GM19452 (cell line): Measurements from ENCODE around the gene GRB7.
"Not testable (repeated sequence)": the region's sequence is repeated elsewhere in the genome, so short reads cannot be mapped to it uniquely, and the experiment has no call there.

Experiments used
- ATAC-seq: cut with Tn5 transposase; IDR thresholded peaks from one replicate; pipeline ENCODE4 v1.9.1; 2021; ENCODE audit not compliant: unreplicated experiment

Gene GRB7

DNA sequence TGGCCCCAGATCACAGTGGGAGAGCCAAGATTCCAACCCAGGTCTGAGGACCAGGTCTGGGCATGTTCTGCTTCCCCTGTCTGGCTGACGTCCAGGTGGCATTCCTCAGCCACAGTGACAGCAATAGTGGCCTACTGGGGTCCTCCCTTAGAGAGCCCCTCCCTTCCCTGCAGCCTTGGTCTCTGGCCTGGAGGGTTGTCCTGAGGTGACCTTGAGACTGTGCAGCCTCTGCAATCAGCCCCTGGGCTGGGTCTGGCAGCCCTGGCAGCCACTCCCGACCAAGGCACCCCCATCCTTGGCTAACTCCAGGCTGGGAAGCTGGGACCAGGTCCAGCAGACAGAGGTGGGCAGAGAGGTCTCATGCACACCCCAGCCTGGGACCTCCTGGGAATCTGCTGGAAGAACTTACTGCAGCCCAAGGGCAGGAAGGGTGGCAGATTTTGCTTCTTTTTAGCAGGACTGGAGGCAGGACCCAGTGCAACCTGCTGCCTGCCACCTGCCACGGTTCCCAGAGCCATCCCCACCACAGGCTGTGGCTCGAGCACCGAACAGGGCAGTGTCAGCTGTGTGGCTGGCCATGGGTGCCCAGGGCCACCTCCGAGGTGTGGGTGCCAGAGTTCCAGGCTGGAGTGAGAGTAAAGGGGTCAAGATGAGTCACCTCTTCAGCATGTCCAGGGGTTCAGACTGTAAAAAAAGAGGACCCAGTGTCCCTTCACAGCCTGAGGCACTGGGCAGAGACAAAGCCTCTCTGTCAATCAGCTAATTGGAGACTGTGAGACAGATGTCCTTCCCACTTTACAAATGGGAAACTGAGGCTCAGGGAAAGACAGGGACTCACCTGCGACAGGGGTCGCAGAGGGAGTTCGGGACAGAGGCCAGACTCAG lies 12.6 kb downstream of the GRB7 start:
- no peak for ATAC-seq

DNA sequence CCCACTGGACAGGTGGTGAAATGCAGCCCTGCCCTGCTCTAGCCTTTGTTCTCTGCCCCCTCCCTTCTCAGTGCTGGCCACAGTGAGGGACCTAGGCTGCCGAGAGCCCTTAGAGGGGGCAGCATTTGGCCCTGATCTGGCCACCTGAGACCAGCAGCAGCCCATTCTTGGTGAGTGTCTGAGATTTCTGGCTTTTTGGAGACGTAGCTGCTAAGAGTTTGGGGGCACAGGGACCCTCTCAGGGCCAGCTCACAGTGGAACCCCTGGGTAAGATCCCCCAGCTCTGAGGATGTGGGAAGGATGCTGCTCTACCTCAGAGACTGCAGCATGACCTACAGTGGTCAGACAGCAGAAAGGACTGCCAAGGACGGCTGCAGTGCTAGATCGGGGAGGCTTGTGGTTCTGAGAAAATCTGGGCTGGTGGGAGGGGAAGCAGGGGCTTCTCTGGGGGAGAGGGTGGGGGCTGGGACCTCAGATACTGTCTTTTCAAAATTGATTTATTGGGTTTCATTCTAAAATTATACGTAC lies 13.3 kb downstream of the GRB7 start:
- no peak for ATAC-seq

DNA sequence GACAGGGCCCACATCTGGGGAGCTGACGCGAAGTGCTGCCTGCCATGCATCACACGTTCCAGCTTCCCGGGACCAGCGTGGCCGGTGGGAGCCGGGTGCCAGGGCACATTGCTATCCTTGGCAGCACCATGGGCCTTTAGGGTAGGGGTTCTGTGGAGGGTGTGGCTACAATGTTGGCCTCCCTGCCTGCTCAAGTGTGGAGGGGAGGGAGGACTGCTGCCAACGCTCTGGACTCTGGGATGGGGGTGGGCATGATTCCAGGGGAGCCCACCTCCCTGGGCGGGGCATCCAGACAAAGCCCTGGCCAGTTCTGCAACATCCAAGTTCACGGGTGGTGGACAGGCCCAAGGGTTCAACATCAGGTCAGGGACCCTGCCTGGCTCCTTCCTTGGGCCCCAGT lies 13.9 kb downstream of the GRB7 start:
- ATAC-seq = no peak

DNA sequence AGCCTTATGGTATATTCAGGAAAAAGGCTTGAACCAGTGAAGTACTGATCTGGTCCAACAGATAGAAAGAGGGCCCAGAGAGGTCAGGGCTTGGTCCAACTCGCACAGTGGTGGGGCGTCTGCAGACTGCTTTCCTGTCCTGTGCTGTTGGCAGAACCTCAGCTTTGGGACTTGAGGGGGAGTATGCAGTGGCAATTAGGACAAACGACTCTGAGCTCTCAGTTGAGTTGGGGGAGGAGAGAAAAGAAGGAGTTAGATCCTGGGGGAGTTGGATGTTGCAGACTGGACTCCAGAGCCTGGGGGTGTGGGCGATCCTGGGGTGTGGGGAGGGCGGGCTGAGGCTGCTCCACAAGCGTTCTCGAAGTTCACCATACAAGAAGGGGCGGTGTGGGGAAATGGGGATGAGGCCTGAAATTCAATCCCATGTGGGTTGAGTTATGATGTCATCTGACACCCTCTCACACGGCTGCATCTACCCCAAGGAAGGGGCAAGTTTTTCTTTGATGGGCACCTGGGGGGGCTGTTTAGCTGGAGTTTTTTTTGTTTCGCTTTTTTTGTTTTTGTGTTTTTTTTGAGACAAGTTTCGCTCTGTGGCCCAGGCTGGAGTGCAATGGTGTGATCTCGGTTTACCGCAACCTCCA lies 14.6 kb downstream of the GRB7 start:
- no peak for ATAC-seq

DNA sequence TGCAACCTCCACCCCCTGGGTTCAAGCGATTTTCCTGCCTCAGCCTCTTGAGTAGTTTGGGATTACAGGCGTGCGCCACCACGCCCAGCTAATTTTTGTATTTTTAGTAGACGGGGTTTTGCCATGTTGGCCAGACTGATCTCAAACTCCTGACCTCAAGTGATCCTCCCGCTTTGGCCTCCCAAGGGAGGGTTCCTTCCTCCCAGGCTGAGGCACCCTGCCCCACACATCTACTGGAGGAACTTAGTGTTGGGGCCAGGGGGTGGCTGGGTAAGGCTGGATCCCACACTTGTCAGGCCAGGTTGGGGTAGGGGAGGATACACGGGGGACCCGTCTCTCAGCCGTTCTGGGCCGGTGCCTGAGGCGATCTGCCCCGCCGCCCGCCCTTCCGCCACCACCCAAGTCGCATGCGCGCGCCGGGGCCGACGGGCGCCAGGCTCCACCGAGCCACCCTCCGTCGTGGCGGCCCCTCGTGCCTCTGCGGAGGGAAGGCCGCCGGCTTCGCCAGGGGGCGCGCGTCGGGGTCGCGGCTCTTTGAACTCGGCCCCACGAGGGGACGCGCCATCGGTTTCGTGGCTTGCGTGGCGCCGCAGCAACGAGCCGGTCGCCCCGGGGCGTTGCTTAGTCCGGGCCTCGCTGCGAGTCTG lies 15.9 kb downstream of the GRB7 start:
- peak; percentile 23 for ATAC-seq

DNA sequence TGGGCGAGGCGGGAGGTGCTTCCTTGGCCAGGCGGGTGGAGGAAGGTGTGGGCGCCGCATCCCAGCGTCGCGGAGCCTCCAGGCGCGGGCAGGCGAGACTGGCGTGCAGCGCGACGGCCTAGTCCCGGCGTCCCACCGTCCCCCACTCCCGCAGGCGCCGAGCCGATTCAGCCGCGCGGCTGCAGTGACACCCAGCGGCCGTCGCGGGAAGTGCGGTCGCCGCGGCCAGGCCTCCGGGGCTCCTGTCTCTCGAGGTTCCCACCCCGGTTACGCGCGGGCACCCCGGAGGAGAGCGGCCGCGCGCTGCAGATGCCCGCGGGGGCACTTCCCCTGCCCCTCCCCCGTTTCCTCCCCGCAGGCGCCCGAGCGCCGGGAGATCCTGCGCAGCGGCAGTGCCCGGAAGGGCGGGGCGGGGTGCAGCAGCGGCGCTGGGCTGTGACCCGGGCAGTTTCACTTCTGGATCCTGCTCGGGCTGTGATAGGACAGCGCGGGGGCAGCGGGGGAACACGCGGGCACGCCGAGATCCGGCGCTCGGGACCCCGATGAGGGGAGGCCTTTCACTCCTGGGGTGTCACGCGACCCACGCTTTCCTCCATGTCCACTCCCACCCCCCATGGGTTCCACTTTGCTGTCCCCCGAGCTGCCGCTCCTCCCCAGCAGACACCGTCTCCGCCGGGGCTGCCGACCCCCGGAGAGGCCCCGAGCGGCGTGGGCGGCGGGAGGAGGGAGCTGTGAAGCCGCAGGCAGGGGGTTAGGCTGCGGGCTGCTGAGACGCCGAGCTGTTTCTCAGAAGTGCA lies 16.6 kb downstream of the GRB7 start:
- peak; percentile 61 for ATAC-seq

DNA sequence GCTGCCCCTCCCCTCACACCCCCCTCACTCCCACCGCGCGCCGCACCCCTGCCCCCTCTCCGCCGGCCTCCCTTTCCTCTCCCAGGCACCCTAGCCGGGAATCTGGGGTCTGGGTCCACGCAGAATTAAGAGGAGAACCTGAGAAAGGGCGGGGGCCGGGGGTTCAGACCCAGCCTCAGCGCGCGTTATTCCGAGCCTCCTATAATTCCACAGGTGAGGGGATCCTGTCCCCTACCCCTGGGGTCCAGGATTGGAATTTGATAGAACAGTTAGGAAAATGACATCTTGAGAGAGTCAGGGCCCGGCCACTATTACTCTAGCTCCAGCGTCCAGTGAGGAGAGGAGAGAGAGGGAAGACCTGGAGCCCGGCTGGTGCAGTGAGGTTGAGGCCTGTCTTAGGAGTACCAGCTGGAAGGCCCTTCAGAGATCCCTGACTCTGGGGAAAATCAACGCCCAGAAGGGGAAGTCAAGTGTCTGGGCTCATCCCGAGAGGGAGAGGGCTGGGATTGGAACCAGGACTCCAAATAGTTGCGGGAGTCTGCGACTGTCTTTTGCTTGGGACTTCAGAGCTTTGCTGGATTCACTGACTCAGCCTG lies 17.3 kb downstream of the GRB7 start:
- ATAC-seq = no peak

DNA sequence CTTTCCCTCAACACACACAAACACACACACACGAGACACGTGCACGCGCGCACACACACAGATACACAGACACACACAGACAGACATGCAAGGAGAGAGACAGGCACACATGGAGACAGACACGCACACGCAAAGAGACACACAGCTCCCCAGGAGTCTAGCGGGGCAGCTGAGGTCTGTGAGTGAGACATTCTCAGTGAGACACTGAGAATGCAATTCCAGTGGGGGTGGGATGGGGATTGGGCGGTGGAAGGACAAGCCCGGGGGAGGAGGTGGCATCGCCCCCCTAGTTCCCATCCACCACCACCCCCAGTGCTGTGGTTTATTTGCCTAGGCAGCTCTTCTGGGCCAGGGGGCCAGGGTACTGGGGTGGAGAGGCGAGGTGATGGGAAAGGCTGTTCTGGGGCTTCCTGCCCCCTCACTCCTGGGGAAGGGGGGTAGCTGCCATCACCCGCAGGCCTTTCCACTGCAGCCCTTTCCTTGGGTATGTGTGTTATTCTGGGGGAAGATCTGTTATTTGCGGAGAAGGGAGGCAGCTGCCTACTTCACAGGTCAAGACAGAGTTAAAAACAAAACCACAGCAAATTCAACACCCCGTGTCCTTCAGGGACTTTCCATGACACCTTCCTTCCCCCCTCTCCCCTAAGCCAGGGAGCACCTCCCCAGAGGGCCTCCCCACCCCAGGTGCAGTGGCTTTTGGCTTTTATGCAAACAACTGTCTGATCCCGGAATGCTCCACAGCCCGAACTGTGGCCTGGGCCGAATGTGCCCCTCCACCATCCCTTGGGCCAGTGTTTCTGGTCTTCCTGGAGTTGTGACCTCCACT lies 18.0 kb downstream of the GRB7 start:
- ATAC-seq = no peak

DNA sequence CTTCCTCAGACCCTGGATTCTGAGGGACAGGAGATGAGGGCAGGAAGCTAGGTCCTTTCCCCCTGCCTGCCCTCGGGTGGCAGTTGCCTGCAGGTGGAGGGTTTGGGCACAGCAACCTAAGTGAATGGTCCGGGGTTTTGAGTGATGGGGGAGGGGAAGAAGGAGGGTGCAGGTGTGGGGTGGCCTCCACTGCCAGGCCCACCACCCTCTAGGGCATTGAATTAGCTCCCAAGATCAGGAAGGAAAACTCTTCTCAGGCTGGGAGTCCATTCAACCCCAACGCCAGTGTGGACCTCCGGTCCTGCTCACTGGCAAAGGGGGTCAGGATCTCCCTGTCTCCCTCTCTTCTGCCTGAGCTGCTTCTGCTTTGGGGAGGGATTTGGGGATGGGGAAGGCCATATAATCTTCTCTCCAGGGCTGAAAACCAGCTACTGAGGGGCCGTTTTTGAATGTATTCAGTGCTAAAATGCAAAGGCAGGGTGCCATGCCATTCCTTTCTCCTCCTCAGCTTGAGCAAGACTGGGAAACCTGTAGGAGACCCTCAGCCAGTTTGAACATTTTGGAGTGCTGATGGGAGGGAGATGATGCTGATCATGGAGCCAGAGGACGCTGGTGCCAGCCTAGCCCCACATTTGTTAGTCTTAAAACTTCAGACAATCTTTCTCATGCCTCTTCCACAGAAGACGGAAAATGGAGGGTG lies 18.8 kb downstream of the GRB7 start:
- ATAC-seq = no peak

DNA sequence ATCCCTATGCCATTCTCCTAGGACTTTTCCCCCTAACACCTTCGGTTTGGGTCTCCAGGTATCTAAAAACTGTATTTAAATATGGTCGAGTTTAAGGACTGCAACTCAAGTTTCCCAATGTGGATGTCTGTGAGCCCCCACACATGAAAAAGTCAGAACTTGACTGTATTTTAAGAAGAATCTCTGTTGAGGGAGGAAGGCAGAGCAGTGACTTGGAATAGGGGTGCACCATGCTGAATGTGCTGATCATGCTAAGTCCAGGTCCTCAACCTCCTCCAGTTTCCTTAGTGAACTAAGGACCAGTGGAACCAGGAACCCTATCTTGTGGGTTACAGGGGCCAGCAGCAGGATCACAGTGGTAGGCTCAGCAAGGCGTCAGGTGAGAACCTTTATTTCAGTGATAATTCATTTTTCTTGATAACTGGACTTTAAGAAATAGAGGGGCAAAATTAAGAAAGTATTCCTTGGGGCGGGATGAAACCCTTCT lies 19.5 kb downstream of the GRB7 start:
- ATAC-seq = no peak

DNA sequence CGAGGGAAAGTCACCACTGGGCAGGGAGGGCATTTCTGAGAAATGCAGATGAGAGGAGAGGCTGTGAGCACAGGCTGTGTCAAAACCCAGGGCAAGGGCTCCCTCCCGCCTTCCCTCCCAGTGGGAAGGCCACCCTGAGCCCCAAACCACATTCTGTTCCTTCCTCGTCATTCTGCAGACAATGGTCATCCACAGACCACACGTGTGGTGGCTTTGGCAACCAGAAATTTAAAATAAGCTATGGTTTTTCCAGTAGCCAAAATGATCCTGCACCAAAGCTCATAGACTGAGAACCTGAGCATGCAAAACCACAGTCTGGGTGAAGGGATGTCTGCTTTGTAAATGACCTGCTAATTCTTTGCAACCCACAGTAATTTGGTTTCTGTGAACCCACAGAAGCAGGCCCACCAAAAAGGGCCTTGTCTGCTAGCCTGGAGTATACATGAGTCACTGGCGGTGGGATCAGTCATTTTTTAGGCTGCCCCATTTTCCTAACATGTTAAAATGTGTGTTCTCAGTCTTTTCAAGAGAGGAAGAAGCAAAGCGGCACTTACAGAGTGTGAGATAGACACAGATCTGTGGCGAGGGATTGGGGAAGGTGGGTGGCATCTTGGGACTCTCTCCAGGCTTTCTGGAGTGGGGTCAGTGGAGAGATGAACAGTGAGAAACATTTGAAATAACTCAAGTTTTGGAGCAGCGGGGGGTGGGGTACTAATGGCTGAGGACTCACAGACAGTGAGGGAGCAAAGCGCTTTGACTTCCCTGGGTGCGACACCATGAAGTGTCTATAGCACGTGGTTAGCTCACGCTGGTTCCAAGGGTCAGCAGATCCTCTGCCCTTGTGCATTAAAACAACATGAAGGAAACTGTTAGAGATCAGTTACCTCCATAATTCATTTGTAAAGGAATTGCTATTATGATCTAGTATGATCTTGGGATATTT lies 20.5 kb downstream of the GRB7 start:
- ATAC-seq = no peak

DNA sequence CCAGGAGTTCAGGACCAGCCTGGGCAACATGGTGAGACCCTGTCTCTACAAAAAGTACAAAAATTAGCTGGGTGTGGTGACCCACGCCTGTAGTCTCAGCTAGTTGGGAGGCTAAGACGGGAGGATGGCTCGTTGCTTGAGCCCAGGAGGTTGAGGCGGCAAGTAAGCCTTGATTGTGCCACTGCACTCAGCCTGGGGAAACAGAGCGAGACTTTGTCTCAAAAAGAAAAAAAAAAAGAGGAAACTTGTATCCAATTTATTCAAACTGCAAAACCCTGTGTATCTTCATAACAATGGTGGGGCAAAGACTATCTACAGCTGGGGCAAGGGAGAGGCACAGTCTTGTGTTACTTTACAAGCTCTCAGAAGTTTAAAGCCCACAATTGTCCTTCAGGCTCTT lies 21.5 kb downstream of the GRB7 start:
- no peak for ATAC-seq

DNA sequence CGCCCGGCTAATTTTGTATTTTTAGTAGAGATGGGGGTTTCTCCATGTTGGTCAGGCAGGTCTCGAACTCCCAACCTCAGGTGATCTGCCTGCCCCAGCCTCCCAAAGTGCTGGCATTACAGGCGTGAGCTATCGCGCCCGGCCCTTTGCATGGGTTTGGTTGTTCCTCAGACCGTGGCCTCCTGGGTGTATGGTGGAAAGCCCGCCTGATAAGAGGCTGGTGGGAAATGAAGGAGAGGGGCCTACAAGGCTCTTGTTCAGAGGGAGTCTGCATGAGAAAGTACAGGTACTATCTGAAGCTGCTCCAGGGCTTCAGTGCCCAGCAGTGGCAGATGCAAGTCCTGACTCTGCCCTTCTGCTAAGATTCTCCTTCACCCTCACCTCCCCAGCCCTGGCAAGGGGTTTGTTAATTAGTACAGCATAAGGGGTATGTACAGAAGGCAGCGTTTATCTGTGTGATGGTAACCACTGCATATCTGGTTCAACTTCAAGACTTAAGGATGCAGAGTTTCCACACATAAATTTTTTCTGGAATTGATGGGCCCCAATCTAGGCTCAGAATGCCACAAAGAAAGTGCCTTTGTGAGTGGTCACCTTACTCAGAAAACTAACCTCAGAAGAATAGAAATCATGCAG lies 24.2 kb downstream of the GRB7 start:
- ATAC-seq = no peak

DNA sequence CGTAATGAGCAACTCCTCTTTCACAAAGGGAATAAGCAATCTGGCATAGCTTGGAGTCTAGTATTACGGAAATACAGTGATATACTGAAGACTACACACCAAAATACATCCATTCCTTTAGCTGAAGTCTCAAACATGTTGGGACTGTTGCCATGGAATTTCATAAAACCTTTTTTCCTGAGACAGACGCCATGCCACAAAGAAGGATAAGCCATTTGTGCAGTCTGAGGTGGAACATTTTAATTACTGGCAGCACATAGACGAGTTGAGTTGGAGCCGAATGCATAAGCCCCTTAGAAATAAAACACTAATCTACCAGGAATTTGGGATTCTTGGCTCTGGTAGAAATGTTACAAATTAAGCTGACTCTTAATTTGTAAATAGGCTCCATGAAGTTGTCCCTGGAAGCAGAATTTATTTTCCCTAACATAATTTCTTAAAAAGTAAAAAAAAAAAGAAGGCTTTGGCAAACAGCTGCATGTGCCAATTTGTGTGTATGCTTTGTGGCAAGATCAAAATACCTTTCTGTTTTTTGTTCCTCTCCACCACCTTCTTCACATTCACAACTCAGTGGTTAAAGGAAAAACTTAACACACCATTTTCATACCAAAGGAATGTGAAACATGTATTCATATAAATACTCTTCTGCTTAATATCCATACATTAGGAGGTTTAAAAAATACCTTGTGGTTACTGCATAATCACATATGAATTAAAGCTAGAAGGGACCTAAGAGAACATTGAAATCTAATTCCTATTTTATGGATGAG lies 25.5 kb downstream of the GRB7 start:
- ATAC-seq = no peak

DNA sequence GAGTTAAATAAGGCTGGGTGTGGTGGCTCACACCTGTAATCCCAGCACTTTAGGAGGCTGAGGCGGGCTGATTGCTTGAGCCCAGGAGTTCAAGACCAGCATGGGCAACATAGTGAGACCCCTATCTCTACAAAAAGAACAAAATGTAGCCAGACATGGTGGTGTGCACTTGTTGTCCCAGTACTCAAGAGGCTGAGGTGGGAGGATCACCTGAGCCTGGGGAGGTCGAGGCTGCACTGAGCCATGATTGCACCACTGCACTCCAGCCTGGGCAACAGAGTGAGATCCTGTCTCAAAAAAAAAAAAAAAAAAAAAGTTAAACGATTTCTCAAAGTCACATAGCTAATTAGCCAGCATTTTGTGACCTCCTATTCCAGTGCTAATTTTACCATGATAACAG lies 26.4 kb downstream of the GRB7 start:
- not testable (repeated sequence) for ATAC-seq

DNA sequence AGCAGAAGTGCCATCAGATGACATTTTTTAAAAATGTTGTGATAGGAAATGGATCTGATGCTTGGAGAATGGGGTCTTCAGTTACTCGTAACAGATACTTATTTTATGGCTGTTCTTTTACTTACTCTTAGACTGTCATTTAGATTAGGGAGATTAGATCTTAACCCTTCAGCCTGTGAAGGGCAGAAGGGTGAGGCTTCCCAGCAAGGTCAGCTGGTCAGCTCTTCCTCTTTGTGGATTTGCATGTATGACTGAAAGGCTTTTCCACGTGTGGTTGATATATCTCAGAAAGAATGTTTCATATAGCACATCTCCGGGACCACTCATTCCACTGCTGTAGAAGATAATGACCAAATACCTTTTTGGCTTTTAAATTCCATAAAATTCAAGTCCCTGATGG lies 27.4 kb downstream of the GRB7 start:
- no peak for ATAC-seq

DNA sequence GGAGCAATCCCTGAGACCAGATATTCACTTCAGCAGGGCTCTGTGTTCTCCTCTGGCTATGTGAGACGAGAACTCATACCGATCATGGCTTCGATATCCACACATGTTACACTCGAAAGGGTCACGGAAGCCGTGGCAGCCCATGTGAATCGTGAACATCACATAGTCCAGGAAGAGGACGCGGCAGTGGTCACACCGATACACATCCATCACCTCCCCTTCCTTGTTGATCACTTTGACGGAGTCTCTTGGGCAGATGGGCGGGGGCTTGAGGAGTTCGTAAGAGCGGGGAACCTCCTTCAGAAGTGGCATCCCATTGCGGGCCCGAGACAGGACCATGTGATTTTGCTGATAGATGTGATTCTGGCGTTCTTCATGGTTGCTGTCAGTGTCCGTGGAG lies 28.0 kb downstream of the GRB7 start:
- no peak for ATAC-seq
